Keratinocyte (primary cell): ENCODE measurements around the gene FAM50B.

Experiments used
- EZH2 ChIP-seq: IDR thresholded peaks from one replicate; pipeline ENCODE4 v1.6.1; 2012; ENCODE audit warnings: inconsistent platforms, mild to moderate bottlenecking, low read length, moderate library complexity
- TF ChIP-seq, protein P1 (sequence below), 3 experiments: IDR thresholded peaks in 1 of 3; conservative IDR thresholded peaks in 1 of 3; optimal IDR thresholded peaks in 1 of 3; 2 replicates in 2 of 3; 3 replicates in 1 of 3; pipeline versions ENCODE3 to v1.5.1; 2011; ENCODE audit warnings: low read length in 3 of 3, mild to moderate bottlenecking in 3 of 3, moderate library complexity in 2 of 3, control low read depth in 1 of 3, inconsistent platforms in 1 of 3; ENCODE audit not compliant: insufficient read depth in 2 of 3; ENCODE audit errors: extremely low read depth in 1 of 3

DNA sequence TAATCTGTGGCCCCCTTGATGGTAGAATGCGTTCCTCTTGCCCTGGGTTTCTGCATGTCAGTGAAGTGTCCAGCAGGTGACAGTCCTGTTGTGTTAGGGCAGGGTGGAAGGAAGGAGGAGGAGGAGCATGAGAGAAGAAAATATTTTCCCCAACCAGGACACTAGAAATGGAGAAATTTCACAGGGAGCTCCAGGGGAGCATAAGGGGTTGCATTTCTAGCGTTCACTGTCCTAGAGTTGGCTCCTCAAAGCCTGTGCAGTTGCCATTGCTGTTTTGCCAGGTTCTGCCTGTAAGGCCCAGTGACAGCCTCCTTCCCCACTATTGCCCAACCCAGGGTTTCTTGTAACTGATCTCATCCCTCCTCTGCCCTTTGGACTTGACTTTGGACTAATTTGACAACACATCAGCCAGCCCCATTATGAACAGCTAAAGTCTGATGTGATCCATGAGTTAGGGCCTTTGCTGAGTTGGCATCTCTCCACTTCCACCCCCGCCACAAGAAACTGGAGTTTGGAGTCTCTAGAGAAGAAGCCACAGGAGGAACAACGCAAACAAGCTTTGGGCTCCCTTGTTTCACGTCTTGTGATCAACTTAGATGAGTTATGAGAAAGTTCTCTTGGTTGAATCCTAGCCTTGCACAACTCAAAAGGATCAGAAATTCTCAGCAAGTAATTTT is 14.0 kb upstream of the FAM50B start:
- TF ChIP-seq, protein P1, sequence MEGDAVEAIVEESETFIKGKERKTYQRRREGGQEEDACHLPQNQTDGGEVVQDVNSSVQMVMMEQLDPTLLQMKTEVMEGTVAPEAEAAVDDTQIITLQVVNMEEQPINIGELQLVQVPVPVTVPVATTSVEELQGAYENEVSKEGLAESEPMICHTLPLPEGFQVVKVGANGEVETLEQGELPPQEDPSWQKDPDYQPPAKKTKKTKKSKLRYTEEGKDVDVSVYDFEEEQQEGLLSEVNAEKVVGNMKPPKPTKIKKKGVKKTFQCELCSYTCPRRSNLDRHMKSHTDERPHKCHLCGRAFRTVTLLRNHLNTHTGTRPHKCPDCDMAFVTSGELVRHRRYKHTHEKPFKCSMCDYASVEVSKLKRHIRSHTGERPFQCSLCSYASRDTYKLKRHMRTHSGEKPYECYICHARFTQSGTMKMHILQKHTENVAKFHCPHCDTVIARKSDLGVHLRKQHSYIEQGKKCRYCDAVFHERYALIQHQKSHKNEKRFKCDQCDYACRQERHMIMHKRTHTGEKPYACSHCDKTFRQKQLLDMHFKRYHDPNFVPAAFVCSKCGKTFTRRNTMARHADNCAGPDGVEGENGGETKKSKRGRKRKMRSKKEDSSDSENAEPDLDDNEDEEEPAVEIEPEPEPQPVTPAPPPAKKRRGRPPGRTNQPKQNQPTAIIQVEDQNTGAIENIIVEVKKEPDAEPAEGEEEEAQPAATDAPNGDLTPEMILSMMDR (optimal IDR thresholded peaks at IDR 0.05 in 1 of 3, IDR thresholded peaks at IDR 0.05 in 1 of 3, conservative IDR thresholded peaks at IDR 0.05 in 1 of 3; ENCODE audit: extremely low read depth in 1 of 3, insufficient read depth in 2 of 3, low read length in 3 of 3): peak in 1 of 3 experiments; percentile 9
- no peak for TF ChIP-seq EZH2
